Effector memory CD4-positive, alpha-beta T cell (primary cell): ENCODE results near the gene CRP.
"Not testable (repeated sequence)": the region's sequence is repeated elsewhere in the genome, so short reads cannot be mapped to it uniquely, and the experiment has no call there.

Experiments
- DNase-seq, 3 donors: peaks; one replicate each; pipeline ENCODE4 v3.0.0-alpha.2; 2020
- H3K27ac ChIP-seq: 2 replicates; pipeline ENCODE4 v1.7.0; 2013; ENCODE audit warnings: mild to moderate bottlenecking, low read length, moderate library complexity; ENCODE audit not compliant: insufficient read depth, poor library complexity, severe bottlenecking
- H3K27me3 ChIP-seq: replicated peaks from 2 replicates; pipeline ENCODE4 v1.7.0; 2013; ENCODE audit warnings: mild to moderate bottlenecking, low read length; ENCODE audit not compliant: insufficient read depth, control insufficient read depth, poor library complexity, severe bottlenecking
- H3K36me3 ChIP-seq: 2 replicates; pipeline ENCODE4 v1.7.0; 2013; ENCODE audit warnings: mild to moderate bottlenecking, low read length, moderate library complexity; ENCODE audit not compliant: control insufficient read depth, insufficient read depth
- H3K4me1 ChIP-seq: 2 replicates; pipeline ENCODE4 v1.7.0; 2013; ENCODE audit warnings: low read length, mild to moderate bottlenecking; ENCODE audit not compliant: control insufficient read depth, insufficient read depth, poor library complexity, severe bottlenecking
- H3K4me3 ChIP-seq: 2 replicates; pipeline ENCODE4 v1.7.0; 2013; ENCODE audit warnings: low read length, low read depth, mild to moderate bottlenecking; ENCODE audit not compliant: insufficient read depth, poor library complexity, severe bottlenecking
- H3K9me3 ChIP-seq: 2 replicates; pipeline ENCODE4 v1.7.0; 2013; ENCODE audit warnings: mild to moderate bottlenecking, low read length, moderate library complexity; ENCODE audit not compliant: control insufficient read depth

Gene CRP

DNA sequence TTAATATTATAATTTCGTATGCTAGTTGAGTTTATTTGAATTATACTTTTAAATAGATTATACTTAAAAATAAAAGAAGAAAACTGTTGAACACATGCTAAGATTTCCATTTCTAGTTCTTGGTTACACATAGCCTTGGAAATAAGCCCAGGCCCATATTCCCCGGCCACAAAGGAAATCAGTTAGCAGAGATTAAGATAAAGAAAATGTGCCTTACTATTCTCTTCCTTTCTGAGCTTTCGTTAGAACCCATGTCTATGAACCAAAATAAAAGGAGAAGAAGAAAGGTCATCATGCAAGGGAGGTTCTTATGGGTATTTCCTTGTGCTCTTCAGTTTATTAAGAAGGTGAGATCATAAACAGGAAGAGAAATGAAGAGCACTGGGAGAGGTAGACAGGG, 32.3 kb upstream of the CRP start:
- H3K4me3 ChIP-seq: no peak overlapping the region
- no peak for DNase-seq
- H3K9me3 ChIP-seq: no peaks in the 10 kb centered on the region
- no peaks in the 10 kb centered on the region for H3K4me1 ChIP-seq
- H3K27ac ChIP-seq: no peak overlapping the region
- H3K27me3 ChIP-seq: peaks cover 5% of the 10 kb centered on the region
- H3K36me3 ChIP-seq: no peaks in the 10 kb centered on the region

DNA sequence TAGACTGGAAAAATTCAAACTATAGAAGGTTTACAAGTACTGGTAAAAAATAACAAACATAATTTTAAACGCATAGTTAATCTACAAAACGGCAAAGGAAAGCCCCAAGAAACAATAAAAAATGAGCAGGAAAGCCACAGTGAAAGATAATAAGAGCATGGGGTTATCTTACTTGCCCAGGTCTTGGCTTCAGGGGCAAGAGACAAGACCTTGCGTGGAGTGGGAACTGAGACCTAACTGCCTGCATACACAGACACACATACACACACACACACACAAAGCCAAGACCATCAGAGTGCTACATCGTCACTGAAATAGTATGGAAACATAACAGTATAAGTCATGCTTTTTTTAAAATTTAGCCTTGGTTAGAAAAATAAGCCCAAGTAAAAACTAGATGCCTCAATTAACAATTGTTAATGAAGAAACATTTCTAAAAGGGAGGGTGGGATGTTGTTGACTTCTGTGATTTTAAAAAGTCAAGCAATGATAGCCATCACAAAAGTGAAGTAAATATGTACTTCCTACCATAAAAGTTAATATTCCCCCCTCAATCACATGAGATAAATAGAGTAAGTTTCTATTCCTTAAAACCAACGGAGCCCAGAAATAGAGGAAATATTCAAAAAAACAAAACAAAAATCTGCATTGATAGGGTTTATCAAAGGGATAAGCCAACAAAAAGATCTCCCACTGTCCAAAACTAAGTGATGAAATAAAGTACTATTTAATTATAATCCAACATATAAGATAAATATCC, 29.4 kb upstream of the CRP start:
- Histone ChIP-seq H3K27ac (no peak overlapping the region), H3K4me1 (no peaks in the 10 kb centered on the region), H3K4me3 (no peak overlapping the region), H3K27me3 (peaks cover 5% of the 10 kb centered on the region), H3K9me3 (no peaks in the 10 kb centered on the region), H3K36me3 (no peaks in the 10 kb centered on the region)
- DNase-seq: no peak

DNA sequence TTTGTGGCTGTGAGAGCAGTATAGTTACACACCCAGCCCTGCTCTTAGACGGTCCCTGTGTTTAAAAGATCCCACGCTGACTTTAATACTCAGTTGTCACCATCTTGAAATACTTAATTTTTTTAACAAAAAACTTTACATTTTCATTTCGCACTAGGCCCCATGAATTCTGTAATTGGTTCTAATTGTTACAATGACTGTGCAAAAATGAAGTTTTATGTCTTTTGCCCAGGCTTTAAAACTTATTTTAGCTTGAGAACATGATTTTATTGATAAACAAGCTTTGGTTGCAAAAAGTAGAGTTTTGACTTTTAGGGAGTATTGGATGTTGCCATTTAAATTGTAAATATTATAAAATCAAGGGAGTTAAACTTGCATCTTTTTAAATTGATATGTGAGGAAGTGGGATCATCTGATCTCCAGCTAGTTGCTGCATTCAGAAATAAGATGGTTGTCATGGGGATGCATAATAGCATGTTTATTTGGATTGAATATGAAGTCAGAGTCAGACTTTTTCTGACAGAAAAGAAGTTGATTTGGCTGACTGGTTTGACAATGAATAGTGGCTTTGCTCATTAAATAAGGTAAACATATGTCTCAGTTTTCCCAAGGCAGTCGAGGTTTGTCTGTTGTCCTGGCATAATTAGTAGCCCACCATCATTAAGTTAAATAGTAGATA, 23.0 kb upstream of the CRP start:
- no peaks in the 10 kb centered on the region for H3K4me1 ChIP-seq
- H3K36me3 ChIP-seq: no peaks in the 10 kb centered on the region
- no peaks in the 10 kb centered on the region for H3K27me3 ChIP-seq
- H3K27ac ChIP-seq: no peak overlapping the region
- H3K9me3 ChIP-seq: no peaks in the 10 kb centered on the region
- DNase-seq: no peak
- no peak overlapping the region for H3K4me3 ChIP-seq

DNA sequence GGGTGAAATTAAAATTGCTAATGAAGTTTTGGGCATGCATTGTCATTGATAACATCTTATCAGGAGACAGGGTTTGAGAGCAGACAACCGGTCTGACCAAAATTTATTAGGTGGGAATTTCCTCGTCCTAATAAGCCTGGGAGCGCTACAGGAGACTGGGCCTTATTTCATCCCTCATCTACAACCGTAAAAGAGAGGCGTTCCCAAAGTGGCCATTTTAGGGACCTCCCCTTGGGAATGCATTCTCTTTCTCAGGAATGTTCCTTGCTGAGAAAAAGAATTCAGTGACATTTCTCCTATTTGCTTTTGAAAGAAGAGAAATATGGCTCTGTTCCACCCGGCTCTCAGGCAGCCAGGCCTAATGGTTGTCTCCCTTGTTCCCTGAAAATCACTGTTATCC, 8.8 kb upstream of the CRP start:
- H3K4me1 ChIP-seq, H3K4me3 ChIP-seq, H3K36me3 ChIP-seq, H3K9me3 ChIP-seq, DNase-seq, H3K27ac ChIP-seq, H3K27me3 ChIP-seq: not testable (repeated sequence)

DNA sequence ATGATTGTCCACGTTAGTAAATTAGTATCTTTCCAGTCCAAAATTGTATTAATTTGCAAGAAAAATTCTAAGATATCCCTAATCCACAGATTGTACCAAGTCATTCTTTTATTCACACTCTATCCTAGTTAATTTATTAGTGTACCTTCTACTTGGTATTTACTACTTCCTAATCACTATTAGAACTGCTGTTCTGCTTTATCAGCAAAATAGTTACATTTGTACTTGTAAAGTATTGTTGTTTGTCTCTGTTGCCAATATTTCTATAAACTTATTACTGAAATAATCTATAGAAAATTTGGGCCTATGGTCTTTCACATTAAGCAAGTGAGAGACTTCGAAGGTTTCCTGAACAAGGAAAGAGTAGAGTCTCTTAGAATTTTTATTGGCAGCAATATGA, 5.6 kb upstream of the CRP start:
- no peaks in the 10 kb centered on the region for H3K4me1 ChIP-seq
- H3K9me3 ChIP-seq: peaks cover 5% of the 10 kb centered on the region

DNA sequence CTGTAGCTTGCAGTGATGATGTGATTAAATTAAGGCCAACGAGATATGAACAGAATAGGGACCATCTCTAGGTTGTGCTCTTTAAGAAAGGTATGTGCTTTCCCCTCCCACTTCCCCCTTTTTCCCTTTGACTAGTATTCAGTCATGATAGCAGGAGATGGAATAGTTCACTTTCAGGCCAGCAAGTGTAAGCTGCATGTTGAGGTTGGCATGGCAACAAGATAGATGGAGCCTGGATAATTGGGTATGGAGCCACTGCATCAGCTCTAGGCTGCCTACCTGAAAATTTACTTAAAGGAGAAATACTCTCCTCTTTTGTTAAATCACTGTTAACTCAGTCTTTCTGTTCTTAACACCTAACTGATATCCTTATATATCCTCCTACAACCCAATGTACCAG, 1.5 kb upstream of the CRP start:
- H3K27me3 ChIP-seq: no peaks in the 10 kb centered on the region
- no peak overlapping the region for H3K4me3 ChIP-seq
- H3K27ac ChIP-seq: no peak overlapping the region
- H3K4me1 ChIP-seq: no peaks in the 10 kb centered on the region
- DNase-seq: no peak
- no peaks in the 10 kb centered on the region for H3K36me3 ChIP-seq
- H3K9me3 ChIP-seq: no peaks in the 10 kb centered on the region

More for the DNA sequence above, 5.6 kb upstream of the CRP start:
- DNase-seq: no peak
- Histone ChIP-seq H3K27me3 (no peaks in the 10 kb centered on the region), H3K27ac (no peak overlapping the region), H3K36me3 (no peaks in the 10 kb centered on the region), H3K4me3 (no peak overlapping the region)

DNA sequence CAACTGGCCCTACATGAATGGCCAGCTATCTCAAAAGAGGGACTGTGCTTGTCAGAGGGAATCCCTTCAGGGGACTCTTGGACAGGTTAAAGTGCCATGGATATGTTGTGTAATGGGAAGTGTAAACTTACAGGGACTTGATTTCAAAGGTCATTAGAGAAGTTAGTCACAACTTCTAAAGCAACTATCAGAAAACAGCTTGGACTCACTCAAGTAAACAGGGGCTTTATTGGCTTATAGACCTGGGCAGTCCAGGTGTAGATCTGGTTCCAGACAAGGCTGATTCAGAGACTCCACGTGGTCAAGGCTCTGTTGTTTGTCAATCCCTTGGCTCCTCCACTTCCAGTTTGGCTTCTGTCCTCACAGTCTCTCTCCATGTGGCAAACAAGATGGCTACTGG, 2.3 kb downstream of the CRP start:
- H3K9me3 ChIP-seq: no peaks in the 10 kb centered on the region
- DNase-seq: no peak
- H3K36me3 ChIP-seq: no peaks in the 10 kb centered on the region
- H3K27ac ChIP-seq: no peak overlapping the region
- no peaks in the 10 kb centered on the region for H3K27me3 ChIP-seq
- H3K4me1 ChIP-seq: no peaks in the 10 kb centered on the region
- H3K4me3 ChIP-seq: no peak overlapping the region

DNA sequence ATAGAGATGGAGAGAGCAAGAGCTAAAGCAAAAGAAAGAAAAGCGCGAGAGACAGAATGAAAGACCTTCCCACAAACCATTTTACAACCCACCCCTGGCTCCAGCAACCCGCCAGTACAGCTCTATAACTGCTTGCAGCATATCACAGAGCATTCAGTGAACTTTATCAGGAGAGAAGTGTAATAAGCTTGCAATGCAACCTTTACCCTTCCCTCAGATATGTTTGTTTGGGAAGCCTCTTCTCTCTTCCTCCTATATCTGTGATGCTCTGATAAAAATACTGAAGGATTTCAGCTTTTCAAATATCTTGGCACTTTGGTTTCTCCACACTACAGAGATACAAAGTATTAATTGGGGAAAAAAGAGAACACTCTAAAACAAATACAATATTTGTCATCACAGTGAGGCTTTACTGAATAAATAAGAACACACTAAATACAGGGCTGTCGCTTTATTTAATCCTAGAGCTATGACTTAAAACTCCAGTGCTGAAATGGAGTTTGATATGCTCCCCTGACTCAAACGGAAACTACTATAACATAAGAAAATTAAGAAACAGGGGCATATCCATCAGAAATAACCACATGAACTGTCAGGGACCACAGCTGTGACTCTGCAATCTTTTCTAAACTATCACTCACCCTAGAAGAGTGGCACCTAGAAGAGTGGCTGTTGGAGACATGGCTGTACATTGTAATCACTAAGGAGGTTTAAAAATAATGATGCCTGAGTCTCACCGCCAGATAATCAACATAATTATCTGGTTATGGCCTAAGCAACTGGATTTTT, 6.7 kb downstream of the CRP start:
- Histone ChIP-seq H3K4me1 (no peaks in the 10 kb centered on the region), H3K4me3 (no peak overlapping the region), H3K36me3 (no peaks in the 10 kb centered on the region), H3K27me3 (no peaks in the 10 kb centered on the region), H3K9me3 (no peaks in the 10 kb centered on the region), H3K27ac (no peak overlapping the region)
- DNase-seq: no peak

DNA sequence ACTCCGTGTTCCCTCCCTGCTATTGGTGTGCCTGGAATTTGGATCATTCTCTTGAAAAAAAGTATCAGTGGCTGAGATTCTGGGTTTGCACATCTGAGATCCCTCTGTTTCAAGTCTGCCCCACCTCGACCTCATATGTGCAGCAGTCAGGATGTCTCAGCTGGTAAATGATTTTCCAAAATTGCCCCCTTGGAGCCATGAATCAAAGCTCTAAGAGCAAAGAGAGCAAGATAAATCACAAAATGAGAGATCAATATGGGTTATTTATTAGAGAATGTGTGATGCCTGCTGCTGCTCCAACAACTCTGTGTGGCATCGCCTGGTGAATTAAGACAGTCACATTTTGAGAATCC, 8.5 kb downstream of the CRP start:
- H3K27me3 ChIP-seq: no peaks in the 10 kb centered on the region

More for the DNA sequence above, 8.5 kb downstream of the CRP start:
- Histone ChIP-seq H3K9me3 (no peaks in the 10 kb centered on the region), H3K36me3 (no peaks in the 10 kb centered on the region), H3K4me1 (no peaks in the 10 kb centered on the region), H3K4me3 (no peak overlapping the region), H3K27ac (no peak overlapping the region)
- DNase-seq: no peak
